Skeletal muscle tissue (tissue), 4 donors: ENCODE results near the gene EPHA5. TPM values are rescaled to one million over a fixed set of nuclear protein-coding genes. Genes with fewer than 3 reads are reported as not detected.
"Not testable (repeated sequence)": the region's sequence is repeated elsewhere in the genome, so short reads cannot be mapped to it uniquely, and the experiment has no call there.

Experiments
- H3K27ac ChIP-seq: one replicate; pipeline ENCODE4 v1.7.0; 2013; ENCODE audit warnings: mild to moderate bottlenecking, low read depth, low read length, inconsistent platforms
- H3K27me3 ChIP-seq, 3 donors: one replicate each; pipeline ENCODE4 v1.7.0; 2013; ENCODE audit warnings: low read length in 3 of 3; ENCODE audit not compliant: control insufficient read depth in 3 of 3, insufficient read depth in 3 of 3
- H3K36me3 ChIP-seq, 3 donors: one replicate each; pipeline ENCODE4 v1.7.0; 2013; ENCODE audit warnings: low read length in 3 of 3; ENCODE audit not compliant: control insufficient read depth in 3 of 3, insufficient read depth in 3 of 3
- H3K4me1 ChIP-seq, 3 donors: one replicate each; pipeline ENCODE4 v1.7.0; 2013; ENCODE audit warnings: low read length in 3 of 3, mild to moderate bottlenecking in 3 of 3; ENCODE audit not compliant: control insufficient read depth in 3 of 3, insufficient read depth in 3 of 3
- H3K4me3 ChIP-seq, 3 donors: one replicate each; pipeline ENCODE4 v1.7.0; 2013; ENCODE audit warnings: low read length in 3 of 3
- H3K9ac ChIP-seq, 3 donors: one replicate each; pipeline ENCODE4 v1.7.0; 2013; ENCODE audit warnings: low read length in 3 of 3, mild to moderate bottlenecking in 3 of 3, moderate library complexity in 2 of 3, low read depth in 1 of 3
- H3K9me3 ChIP-seq, 3 donors: one replicate each; pipeline ENCODE4 v1.7.0; 2013; ENCODE audit warnings: low read length in 3 of 3; ENCODE audit not compliant: control insufficient read depth in 3 of 3
- total RNA-seq: library from RNA; depleted of rRNA; stranded (reverse); fragments of >200 nt; gene quantifications from one replicate; pipeline ENCODE4 v1.2.3, GENCODE V29; 2014
- donor health status: Osteomylitis.

EPHA5 gene
- total RNA-seq, 1 donor from 2014 or later = 1.0 TPM

GRCh38 chr4:65308626-65309025 is 361.7 kb downstream of the EPHA5 start:
- H3K36me3 ChIP-seq, H3K27me3 ChIP-seq, H3K9me3 ChIP-seq, H3K9ac ChIP-seq, H3K4me1 ChIP-seq, H3K27ac ChIP-seq, H3K4me3 ChIP-seq: not testable (repeated sequence)

- no peaks in the 10 kb centered on the region for H3K27me3 ChIP-seq
- peaks cover 0 to 4% (median 0%) of the 10 kb centered on the region in 3 donors for H3K9me3 ChIP-seq
- H3K36me3 ChIP-seq = no peaks in the 10 kb centered on the region
- H3K27ac ChIP-seq = no peak overlapping the region
- no peak overlapping the region for H3K4me3 ChIP-seq
- H3K4me1 ChIP-seq = no peaks in the 10 kb centered on the region
- no peak overlapping the region for H3K9ac ChIP-seq
Observed at GRCh38 chr4:65302145-65302544, 368.1 kb downstream of the EPHA5 start.

DNA sequence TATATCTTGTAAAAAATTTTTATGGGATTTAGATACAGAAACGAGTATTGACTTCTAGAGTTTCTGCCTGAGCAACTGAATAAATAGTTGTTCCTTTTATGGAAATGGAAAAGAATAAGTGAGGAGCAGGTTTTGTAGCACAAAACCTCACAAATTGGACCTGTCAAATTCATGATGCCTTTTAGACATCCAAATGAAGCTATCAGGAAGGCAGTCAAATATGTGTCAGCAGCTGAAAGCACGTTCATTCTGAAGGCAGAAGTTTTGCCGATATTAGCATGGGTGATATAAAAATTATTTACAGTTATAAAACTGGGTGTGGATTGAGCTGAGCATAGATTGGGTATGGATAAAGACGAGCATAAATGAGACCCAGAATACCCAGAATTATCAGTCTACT is 374.0 kb downstream of the EPHA5 start:
- Histone ChIP-seq H3K27ac (no peak overlapping the region), H3K9ac (no peak overlapping the region), H3K36me3 (no peaks in the 10 kb centered on the region), H3K4me3 (no peak overlapping the region), H3K27me3 (no peaks in the 10 kb centered on the region), H3K4me1 (no peaks in the 10 kb centered on the region), H3K9me3 (no peaks in the 10 kb centered on the region)

DNA sequence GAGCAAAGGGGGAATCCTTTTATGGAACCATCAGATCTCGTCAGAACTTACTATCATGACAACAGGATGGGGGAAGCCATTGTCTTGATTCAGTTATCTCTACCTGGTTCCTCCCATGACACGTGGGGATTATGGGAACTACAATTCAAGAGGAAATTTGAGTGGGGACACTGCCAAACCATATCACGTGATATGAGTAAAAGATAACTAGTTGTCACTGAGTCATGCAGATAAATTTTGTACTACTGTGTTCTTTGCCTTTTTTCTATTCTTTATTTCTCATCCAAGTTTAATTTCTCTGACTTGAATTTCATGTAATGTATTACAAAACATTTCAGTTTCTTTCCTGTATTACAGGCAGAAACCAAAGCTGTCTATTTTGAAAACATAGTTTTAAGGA is 383.2 kb downstream of the EPHA5 start:
- peaks cover 0 to 2% (median 0%) of the 10 kb centered on the region in 3 donors for H3K9me3 ChIP-seq
- no peak overlapping the region for H3K27ac ChIP-seq
- H3K4me1 ChIP-seq = no peaks in the 10 kb centered on the region
- H3K27me3 ChIP-seq = no peaks in the 10 kb centered on the region
- no peaks in the 10 kb centered on the region for H3K36me3 ChIP-seq
- H3K9ac ChIP-seq = no peak overlapping the region
- no peak overlapping the region for H3K4me3 ChIP-seq
